ENCODE results near the gene MIOS.
A peak's percentile ranks its signal among the peaks of the same experiment; 100 is the strongest.
"Not testable (repeated sequence)": the region's sequence is repeated elsewhere in the genome, so short reads cannot be mapped to it uniquely, and the experiment has no call there.

MIOS gene

DNA sequence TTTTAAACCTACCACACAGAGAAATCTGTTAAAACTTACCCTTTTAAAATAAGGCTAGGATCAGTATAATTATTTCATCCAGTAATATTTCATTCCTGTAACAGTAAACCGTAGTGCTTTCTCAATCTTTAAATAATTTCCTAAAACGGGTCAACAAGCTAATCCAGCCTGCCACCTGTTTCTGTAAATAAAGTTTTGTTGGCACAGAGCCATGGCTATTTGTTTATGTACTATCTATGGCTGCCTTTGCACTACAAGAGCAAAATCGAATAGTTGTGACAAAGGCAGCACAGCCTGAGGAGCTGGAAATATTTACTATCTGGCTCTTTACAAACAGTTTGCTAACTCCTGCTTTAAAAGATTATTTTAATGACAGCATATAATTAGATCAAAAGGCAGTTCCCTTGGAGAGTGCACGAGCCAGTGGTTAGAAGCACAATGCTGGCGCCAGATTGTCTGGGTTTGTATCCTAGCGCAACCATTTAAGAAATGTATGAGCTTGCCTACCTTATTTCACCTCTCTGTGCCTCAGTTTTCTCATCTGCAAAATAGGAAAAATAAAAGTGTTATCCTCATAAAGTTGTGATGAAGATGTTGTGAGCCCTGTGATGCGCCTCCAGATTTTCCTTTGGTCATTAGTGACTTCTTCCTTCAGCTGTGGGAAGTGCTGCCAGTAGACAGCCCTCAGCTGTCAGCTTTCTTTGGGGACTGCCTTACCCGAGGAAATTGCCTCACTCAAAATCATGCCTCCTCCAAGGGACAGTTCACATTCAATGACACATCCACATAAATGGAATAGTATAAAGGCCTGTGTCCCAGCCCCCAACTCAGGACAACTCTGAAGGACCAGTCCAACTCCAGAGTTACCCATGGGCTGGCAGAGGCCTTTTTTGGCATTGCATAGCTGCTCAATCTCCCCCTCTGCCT lies 11.8 kb upstream of the MIOS start:
- DNase-seq = no peak

DNA sequence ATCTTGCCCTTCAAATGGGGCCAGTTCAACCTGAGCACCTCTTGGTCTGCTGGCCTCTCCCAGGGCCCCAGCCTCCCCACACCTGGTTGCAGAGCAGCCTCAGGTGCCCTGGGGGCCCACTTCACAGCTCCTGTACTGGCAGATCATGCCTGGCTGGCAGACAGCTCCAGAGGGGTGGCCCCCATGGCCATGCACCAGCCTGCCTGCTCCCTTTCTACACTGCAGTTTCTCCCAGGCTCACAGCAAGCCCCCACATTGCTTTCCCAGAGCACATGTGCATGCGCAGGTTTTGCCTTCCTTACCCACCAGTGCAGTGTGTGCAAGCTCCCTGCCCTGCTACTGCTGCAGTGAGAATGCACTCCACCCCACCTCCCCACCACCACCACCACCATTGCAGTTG lies 9.8 kb upstream of the MIOS start:
- no peak for DNase-seq

DNA sequence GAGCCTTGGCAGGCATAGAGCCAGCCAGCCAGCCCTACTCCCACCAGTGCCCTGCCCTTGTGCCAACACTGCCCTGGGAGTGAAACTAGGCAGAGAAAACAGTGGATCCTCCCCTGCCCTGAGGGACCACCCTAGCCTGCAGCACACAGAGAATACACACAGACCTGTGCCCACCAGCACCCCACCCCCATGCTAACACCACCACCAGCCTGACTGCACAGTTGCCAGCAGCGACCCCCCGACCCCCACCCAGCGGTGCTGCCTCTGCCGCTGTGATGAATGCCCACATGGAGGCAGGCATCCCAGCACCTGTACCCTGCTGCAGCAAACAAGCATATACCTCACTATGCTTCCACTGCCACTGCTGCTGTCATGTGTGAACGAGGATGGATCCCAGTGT lies 9.4 kb upstream of the MIOS start:
- no peak for DNase-seq

DNA sequence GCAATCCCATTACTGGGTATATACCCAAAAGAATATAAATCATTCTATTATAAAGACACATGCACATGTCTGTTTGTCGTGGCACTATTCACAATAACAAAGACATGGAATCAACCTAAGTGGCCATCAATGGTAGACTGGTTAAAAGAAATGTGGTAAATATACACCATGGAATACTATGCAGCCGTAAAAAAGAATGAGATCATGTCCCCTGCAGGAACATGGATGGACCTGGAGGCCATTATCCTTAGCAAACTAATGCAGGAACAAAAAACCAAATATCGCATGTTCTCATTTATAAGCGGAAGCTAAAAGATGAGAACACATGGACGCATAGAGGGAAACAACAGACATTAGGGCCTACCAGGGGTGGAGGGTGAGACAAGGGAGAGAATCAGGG lies 5.1 kb upstream of the MIOS start:
- DNase-seq = not testable (repeated sequence)

DNA sequence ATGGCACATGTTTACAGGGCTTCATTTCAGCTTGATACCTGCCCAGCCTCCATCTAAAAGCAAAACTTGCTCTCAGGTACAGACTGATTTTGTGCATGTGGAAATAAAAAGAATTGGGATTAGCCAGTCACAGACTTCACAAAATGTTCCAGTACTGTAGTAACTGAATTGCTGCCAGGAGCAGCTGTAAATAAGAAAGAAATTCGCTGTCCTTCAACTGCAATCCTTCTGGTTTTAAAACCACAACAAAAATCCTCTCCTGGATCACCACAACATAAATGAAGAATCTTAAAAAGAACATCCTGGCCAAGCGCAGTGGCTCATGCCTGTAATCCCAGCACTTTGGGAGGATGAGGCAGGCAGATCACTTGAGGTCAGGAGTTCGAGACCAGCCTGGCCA lies 3.9 kb upstream of the MIOS start:
- no peak for DNase-seq

DNA sequence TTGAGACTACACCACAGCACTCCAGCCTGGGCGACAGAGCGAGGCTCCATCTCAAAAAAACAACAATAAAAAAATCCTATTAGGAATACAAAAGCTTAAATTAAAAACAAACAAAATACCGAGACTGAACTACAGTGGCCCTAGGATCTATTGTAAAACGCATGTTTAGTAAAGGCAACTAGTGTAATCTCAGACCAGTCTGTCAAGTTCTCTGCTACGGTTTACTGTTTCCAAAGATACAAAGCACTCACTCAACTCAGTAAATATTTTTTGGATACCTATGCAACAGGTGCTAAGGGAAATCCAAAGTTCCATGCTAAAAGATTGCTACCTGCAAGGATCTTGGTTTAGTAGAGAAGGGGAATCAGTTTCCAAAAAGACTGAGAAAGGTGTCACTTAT lies 3.4 kb upstream of the MIOS start:
- no peak for DNase-seq

DNA sequence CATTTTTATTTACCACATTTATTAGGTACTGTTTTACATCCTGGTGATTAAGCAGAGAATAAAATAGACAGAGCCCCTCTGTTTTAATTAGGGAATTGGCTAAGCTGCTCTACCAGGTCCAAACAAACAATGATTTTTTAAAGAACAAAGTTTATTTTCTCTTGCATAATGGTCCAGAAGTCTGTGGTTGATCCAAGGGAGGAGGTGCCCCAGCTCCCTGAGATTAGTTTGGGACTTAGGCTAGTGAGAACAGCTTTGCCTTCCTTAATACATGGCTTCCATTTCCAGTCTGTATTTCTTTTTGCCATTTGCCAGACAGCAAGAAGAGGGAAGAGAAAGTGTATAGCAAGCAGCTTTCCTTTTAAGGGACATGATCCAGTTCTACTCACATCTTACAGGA lies 2.9 kb upstream of the MIOS start:
- DNase-seq = no peak

DNA sequence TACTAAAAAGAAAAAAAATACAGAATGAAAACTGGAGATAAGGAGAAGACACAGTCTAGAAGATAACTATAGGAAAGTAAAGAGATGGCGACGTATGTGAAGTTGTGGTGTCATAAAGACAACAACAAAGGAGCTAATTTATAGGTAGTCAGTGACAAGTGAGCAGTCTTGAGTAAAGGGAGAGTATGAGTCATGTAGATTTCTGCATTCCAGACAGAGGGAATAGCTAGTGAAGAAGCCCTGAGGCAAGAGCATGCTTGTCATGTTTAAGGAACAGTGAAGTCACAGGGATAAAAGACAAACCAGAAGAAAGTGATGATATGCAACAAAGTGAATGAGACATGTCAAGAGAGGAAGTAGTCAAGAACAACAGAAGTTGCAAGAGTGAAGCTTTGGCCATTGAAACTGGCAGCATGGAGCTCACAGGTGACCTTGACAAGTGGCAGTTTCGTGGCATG lies 2.3 kb upstream of the MIOS start:
- no peak for DNase-seq

DNA sequence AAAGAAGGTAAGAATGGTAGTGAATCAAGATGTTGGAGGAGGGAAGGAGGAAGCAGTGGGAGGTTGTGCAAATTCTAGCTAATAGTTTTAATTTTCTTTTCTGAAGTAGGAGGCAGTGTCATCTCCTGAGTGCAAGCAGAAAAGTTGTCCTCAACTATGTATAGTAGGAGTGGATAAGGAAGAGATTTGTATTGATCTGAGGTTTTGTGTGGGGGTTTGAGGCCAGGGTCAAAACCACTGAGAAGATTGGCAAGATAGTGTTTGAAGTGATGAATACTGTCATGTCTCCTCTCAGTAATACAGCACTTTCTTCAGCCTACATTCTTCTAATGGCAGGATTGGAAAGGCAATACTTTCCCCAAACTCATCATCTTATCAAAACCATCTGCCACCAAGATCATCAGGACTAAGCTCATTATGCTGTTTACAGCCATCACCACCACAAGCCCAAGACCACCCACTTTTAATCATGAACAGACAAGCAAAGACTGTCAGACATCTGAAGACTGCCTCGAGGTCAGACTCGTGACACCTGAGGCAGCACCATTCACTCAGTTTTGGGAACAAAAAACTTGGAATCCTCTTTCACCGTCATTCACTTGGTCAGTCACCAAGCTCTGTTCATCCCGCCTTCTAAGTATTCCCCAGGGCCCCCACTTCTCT lies 1.5 kb upstream of the MIOS start:
- DNase-seq = no peak

DNA sequence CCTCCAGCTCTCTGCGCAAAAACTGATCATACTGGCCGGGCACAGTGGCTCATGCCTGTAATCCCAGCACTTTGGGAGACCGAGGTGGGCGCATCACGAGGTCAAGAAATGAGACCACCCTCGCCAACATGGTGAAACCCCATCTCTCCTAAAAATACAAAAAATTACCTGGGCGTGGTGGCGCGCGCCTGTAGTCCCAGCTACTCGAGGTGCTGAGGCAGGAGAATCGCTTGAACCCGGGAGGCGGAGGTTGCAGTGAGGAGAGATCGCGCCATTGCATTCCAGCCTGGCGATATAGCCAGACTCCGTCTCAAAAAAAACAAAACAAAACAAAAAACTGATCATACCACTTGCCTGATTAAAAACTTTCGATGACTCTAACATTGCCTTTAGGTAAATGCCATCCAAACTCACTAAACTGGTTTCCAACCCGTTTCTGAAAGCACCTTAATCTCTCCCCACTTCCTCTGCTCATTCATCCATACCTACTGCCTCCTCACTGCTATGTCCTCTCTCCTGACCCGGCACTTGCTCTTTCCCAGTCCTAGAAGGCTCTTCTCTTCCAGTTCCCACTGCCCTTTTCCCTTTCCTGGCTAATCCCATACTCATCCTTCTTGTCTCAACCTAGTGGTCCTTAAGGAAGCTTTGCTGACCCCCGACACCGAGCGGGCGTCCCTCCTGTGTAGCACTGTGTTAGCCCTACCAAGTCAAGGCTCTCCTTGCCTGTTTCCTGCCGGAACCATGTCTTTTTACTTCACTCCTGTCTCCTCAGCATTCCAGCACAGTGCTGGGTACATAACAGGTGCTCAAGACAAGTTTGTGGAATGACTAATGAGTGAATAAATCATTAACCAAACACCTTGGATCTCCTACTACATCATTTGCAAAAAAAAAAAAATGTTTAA lies 686 bp upstream of the MIOS start:
- no peak for DNase-seq

DNA sequence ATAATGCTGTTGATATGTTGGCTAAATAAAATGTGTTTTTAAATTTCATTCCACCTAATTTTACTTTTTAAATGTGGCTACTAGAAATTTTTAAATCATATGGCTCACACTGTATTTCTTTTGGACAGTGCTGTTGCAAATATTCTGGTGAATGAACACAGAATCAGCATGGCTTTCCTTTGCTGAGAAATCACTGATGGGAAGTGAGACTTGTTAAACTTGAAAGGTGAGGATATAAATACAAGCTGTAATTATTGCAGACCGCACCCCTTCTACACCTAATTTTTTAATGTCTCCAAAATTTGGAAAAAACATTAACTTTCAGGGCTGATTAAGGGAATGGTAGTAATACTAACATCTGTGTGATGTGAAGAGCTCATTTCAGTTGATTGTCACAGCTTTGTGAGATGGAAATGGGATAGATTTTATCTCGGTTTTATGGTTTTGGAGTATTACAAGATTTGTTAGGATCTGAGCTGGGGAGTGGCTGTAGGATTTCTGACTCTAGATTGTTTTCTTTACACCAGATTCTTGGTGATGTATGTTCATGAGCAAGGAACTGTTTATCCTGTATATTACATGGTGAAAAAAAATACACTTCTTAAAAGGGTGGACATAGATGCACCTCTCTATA lies 1.3 kb downstream of the MIOS start:
- no peak for DNase-seq

DNA sequence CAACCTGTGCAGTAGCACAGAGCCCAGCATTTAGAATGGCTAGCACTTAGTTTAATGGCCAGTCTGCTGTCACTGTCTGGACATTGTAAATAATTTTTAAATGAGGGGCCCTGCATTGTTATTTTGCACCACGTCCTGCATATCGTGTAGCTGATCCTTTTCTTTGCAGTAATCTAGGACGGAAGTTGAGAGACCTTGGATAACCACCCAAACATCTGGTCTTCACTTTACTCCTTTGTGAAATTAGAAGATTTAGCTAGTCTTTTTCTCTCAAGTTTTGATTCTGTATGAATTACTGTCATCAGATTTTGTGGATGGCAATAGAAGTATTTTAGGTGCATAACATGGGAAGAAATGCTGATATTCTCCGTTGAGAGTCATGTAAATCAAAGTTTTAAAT lies 1.9 kb downstream of the MIOS start:
- no peak for DNase-seq

DNA sequence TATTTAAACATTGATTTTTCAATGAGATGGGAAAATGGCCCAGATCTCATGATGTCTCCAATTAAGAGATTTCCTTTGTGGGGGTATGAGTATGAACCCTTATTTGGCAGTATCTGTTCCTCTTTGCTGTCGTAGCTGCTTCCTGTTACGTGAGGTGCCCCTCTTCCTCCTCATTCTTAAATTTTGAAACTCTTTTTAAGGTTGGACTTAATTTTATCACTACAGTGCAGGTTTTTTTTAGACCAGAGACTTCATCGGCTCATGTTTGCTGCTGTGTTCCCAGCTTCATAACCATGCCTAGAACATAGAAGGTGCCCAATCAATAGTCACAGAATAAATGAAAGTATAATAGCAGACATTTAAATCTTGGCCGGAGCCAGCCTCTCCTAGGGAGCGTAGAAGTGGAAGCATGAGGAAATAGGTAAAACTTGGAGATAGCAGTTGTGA lies 2.4 kb downstream of the MIOS start:
- DNase-seq = peak; percentile 17

DNA sequence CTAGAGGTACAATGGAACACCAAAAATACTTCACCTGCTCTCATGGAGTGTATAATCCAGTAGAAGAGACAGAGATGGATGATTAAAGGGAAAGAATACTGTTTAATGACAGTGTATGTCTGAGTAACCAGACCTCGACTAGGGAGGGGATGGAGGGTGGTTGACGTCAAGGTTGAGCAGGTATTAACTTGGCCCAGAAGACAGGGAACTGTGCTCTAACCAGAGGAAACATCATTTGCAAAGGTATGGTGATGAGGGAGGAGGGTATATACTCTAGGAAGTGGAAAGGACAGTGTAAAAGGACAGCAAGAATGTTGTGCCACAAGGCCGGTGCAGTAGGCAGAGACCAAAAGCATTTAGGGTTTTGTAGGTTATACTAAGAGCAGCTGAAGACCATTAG lies 2.9 kb downstream of the MIOS start:
- no peak for DNase-seq

DNA sequence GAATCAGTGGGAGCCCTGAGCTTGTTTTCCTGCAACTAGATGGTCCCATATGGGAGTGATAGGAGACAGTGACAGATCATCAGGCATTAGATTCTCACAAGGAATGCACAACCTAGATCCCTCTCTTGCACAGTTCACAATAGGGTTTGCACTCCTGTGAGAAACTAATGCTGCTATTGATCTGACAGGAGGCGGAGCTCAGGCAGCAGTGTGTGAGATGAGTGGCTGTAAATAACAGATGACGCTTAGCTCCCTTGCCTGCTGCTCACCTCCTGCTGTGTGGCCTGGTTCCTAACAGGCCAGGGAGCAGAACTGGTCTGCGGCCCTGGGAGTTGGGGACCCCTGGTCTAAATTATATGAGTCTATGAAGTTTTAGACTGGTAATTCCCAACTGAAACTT lies 3.9 kb downstream of the MIOS start:
- DNase-seq = no peak

DNA sequence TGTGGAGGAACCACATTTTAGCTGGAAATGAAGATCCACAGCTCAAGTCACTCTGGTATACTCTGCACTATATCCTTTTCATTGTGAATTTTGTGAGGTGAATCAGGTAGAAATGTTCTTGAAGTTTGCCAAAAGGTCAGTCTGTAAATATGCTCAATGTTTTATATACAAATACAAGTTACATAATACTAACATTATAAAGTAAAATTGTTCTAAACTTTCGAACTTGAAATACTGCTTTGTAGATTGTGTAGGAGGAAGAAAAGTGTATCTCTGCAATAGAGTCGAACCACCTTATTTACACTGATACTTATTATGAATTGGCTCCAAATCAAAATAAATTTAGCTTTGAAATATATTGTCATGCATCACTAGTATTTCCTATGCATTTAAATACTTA lies 7.0 kb downstream of the MIOS start:
- DNase-seq = no peak

DNA sequence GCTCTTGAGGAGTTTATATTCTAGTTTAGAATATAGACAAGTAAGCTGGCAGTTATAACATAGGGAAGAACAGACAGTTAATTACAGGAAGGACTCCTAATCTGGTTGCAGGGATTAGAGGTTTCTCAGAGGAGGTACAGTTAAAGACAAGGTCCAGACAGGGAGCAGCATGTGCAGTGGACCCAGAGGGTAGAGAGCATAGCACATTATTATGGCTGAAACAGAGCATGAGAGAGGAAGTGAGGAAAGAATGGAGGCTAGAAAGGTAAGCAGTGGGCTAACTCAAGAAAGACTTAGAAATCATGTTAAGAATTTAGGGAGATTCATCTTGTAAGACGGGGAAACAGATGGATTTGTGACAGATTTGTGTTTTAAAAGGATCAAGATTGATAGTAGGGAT lies 9.7 kb downstream of the MIOS start:
- DNase-seq = no peak

DNA sequence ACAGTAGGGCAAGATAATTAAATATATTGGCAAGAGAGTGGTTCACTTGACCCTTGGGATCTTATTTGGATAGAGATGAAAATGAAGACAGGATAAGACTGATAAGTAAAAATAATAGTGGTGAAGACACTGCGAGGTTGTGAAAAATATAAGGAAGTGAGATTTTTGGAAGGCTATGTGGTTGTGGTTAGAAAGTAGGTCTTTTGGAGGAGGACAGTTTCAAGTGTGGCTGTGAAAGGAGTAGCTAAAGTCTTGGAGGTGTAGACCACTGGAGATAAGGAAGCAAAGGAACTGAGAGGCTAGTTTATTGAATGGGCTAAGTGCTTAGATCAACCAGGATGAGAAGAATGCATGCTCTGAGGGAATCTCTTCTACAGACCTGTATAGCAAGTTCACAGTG lies 11.2 kb downstream of the MIOS start:
- DNase-seq = no peak

DNA sequence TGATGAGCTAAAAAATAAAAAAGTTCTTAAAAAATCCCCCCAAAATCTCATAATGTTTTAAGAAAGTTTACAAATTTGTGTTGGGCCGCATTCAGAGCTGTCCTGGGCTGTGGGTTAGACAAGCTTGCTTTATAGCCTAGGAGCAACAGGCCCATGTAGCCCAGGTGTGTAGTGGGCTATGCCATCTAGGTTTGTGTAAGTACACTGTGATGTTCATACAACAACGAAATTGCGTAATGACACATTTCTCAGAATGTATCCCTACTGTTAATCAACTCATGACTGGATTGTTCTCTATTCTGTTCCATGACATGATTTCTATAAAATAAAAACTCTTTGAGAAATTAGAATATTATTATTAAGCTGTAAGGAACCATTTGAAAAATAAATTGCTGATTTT lies 13.0 kb downstream of the MIOS start:
- DNase-seq = no peak

DNA sequence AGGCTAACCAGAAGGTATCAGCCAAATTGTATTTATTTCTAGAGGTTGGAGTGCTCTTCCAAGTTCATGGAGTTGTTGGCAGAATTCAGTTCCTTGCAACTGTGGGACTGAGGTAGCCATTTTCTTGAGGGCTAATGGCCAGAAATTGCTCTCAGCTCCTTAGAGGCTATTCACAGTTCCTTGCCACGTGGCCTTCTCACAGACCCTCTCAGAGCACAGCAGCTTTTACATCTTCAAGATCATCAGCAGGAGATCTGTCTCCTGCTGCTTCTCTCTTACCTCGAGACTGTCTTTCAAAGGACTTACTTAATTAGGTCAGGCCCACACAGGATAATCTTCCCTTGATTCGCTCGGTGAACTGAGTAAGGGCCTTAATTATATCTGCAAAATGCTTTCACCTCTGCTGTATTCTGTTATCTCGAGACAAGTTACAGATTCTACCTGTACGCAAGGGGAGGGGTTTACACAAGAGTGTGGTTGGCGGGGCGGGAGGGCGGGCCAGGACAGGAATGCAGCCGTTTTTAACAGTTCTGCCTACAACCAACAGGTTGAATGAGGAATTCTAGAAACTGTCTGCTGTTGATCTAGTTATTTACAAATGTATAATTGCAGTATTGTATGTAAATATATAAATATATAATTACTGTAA lies 15.0 kb downstream of the MIOS start:
- DNase-seq = no peak

DNA sequence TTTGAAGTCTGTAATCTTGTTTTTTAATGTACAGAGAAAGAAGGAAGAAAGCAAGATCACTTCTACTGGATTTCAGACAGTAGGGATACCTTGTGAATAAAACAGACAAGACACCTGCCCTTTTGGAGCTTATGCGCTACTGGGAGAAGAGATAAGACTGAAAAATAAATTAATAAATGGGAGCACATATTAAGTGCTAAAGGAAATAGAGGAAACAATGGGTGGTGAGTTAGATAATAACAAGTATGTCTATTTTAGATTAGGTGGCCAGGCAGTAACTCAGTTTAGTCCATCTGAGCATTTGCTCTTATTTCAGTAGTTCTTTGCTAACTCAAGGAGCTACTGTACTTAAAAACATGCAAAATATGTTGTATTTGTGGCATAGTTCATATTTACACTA lies 15.9 kb downstream of the MIOS start:
- no peak for DNase-seq

DNA sequence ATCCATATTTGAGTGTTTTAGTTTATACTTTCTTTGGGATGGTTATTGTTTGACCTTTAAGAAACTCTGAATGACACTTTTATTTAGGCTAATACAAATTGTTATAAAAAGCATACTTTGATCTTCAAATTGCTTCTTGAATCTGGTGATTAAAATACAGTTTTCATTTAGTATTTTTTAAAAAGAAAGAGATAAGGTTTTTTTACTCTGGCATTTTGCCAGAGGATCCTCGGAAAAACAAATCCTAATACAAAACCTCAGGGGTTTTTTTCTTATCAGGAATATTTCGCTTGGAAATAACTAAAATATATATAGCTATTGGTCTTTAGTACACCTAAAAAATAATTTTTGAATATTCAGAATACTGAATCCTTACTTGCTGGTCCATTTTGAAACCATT lies 17.0 kb downstream of the MIOS start:
- DNase-seq = no peak
